ENCODE measurements around the gene CSTF3.
A peak's percentile ranks its signal among the peaks of the same experiment; 100 is the strongest.
"Not testable (repeated sequence)": the region's sequence is repeated elsewhere in the genome, so short reads cannot be mapped to it uniquely, and the experiment has no call there.

Gene CSTF3

GRCh38 chr11:33055375-33055774 is 105.9 kb downstream of the CSTF3 start:
- no peaks in the 10 kb centered on the region for H3K27me3 ChIP-seq (ENCODE audit: control insufficient read depth in 1 of 2, insufficient read depth in 2 of 2, low read length in 2 of 2)
- H3K9ac ChIP-seq (ENCODE audit: low read length): no peak overlapping the region
- no peak overlapping the region for H3K27ac ChIP-seq (ENCODE audit: low read depth, low read length)
- H3K9me3 ChIP-seq (ENCODE audit: low read length): no peaks in the 10 kb centered on the region
- peaks cover 10% of the 10 kb centered on the region for H3K4me1 ChIP-seq (ENCODE audit: insufficient read depth, low read length)
- H3K36me3 ChIP-seq (ENCODE audit: insufficient read depth, low read length): peaks cover 19% of the 10 kb centered on the region
- no peak overlapping the region for H3K4me3 ChIP-seq (ENCODE audit: low read depth in 1 of 2, low read length in 2 of 2)

GRCh38 chr11:33052231-33052630 is 109.0 kb downstream of the CSTF3 start:
- Histone ChIP-seq H3K27ac (ENCODE audit: low read depth, low read length) (no peak overlapping the region), H3K9me3 (ENCODE audit: low read length) (no peaks in the 10 kb centered on the region), H3K4me3 (ENCODE audit: low read depth in 1 of 2, low read length in 2 of 2) (no peak overlapping the region)

GRCh38 chr11:33049565-33050408 is 111.5 kb downstream of the CSTF3 start:
- not testable (repeated sequence) for H3K4me1 ChIP-seq (ENCODE audit: insufficient read depth, low read length); H3K27ac ChIP-seq (ENCODE audit: low read depth, low read length); H3K27me3 ChIP-seq (ENCODE audit: control insufficient read depth in 1 of 2, insufficient read depth in 2 of 2, low read length in 2 of 2); H3K4me3 ChIP-seq (ENCODE audit: low read depth in 1 of 2, low read length in 2 of 2); H3K9ac ChIP-seq (ENCODE audit: low read length); H3K36me3 ChIP-seq (ENCODE audit: insufficient read depth, low read length); H3K9me3 ChIP-seq (ENCODE audit: low read length)

More at GRCh38 chr11:33052231-33052630, 109.0 kb downstream of the CSTF3 start:
- H3K4me1 ChIP-seq (ENCODE audit: insufficient read depth, low read length): no peaks in the 10 kb centered on the region
- H3K9ac ChIP-seq (ENCODE audit: low read length): no peak overlapping the region
- no peaks in the 10 kb centered on the region for H3K27me3 ChIP-seq (ENCODE audit: control insufficient read depth in 1 of 2, insufficient read depth in 2 of 2, low read length in 2 of 2)
- H3K36me3 ChIP-seq (ENCODE audit: insufficient read depth, low read length): no peaks in the 10 kb centered on the region

GRCh38 chr11:33048701-33049100 is 112.6 kb downstream of the CSTF3 start:
- H3K27ac ChIP-seq (ENCODE audit: low read depth, low read length); H3K9ac ChIP-seq (ENCODE audit: low read length); H3K9me3 ChIP-seq (ENCODE audit: low read length); H3K4me3 ChIP-seq (ENCODE audit: low read depth in 1 of 2, low read length in 2 of 2); H3K27me3 ChIP-seq (ENCODE audit: control insufficient read depth in 1 of 2, insufficient read depth in 2 of 2, low read length in 2 of 2); H3K4me1 ChIP-seq (ENCODE audit: insufficient read depth, low read length): not testable (repeated sequence)
- peaks cover 17% of the 10 kb centered on the region for H3K36me3 ChIP-seq (ENCODE audit: insufficient read depth, low read length)

GRCh38 chr11:33045551-33046255 is 115.6 kb downstream of the CSTF3 start:
- Histone ChIP-seq H3K27ac (ENCODE audit: low read depth, low read length) (no peak overlapping the region), H3K9ac (ENCODE audit: low read length) (no peak overlapping the region), H3K4me3 (ENCODE audit: low read depth in 1 of 2, low read length in 2 of 2) (no peak overlapping the region), H3K9me3 (ENCODE audit: low read length) (no peaks in the 10 kb centered on the region), H3K27me3 (ENCODE audit: control insufficient read depth in 1 of 2, insufficient read depth in 2 of 2, low read length in 2 of 2) (no peaks in the 10 kb centered on the region), H3K36me3 (ENCODE audit: insufficient read depth, low read length) (peaks cover 17% of the 10 kb centered on the region), H3K4me1 (ENCODE audit: insufficient read depth, low read length) (peaks cover 7% of the 10 kb centered on the region)

- Histone ChIP-seq H3K9ac (ENCODE audit: low read length) (no peak overlapping the region), H3K4me3 (ENCODE audit: low read depth in 1 of 2, low read length in 2 of 2) (no peak overlapping the region), H3K9me3 (ENCODE audit: low read length) (no peaks in the 10 kb centered on the region), H3K4me1 (ENCODE audit: insufficient read depth, low read length) (peaks cover 9% of the 10 kb centered on the region), H3K27ac (ENCODE audit: low read depth, low read length) (no peak overlapping the region), H3K27me3 (ENCODE audit: control insufficient read depth in 1 of 2, insufficient read depth in 2 of 2, low read length in 2 of 2) (no peaks in the 10 kb centered on the region), H3K36me3 (ENCODE audit: insufficient read depth, low read length) (peaks cover 17% of the 10 kb centered on the region)
Observed at GRCh38 chr11:33044285-33044756, 117.0 kb downstream of the CSTF3 start.

GRCh38 chr11:33043221-33043830 is 118.0 kb downstream of the CSTF3 start:
- H3K27me3 ChIP-seq (ENCODE audit: control insufficient read depth in 1 of 2, insufficient read depth in 2 of 2, low read length in 2 of 2): no peaks in the 10 kb centered on the region
- no peak overlapping the region for H3K27ac ChIP-seq (ENCODE audit: low read depth, low read length)
- peaks cover 9% of the 10 kb centered on the region for H3K4me1 ChIP-seq (ENCODE audit: insufficient read depth, low read length)
- no peaks in the 10 kb centered on the region for H3K9me3 ChIP-seq (ENCODE audit: low read length)
- H3K36me3 ChIP-seq (ENCODE audit: insufficient read depth, low read length): peaks cover 17% of the 10 kb centered on the region
- H3K9ac ChIP-seq (ENCODE audit: low read length): no peak overlapping the region
- no peak overlapping the region for H3K4me3 ChIP-seq (ENCODE audit: low read depth in 1 of 2, low read length in 2 of 2)

- no peak overlapping the region for H3K27ac ChIP-seq (ENCODE audit: low read depth, low read length)
- H3K4me1 ChIP-seq (ENCODE audit: insufficient read depth, low read length): peaks cover 9% of the 10 kb centered on the region
Observed at GRCh38 chr11:33040862-33041453, 120.3 kb downstream of the CSTF3 start.

GRCh38 chr11:33040033-33040861 is 121.0 kb downstream of the CSTF3 start:
- H3K4me3 ChIP-seq (ENCODE audit: low read depth in 1 of 2, low read length in 2 of 2): peak overlapping the region; percentile 70
- peak overlapping the region; percentile 86 for H3K9ac ChIP-seq (ENCODE audit: low read length)
- peak overlapping the region; percentile 98 for H3K27ac ChIP-seq (ENCODE audit: low read depth, low read length)
- H3K36me3 ChIP-seq (ENCODE audit: insufficient read depth, low read length): peaks cover 13% of the 10 kb centered on the region
- H3K27me3 ChIP-seq (ENCODE audit: control insufficient read depth in 1 of 2, insufficient read depth in 2 of 2, low read length in 2 of 2): no peaks in the 10 kb centered on the region
- no peaks in the 10 kb centered on the region for H3K9me3 ChIP-seq (ENCODE audit: low read length)
- H3K4me1 ChIP-seq (ENCODE audit: insufficient read depth, low read length): peaks cover 9% of the 10 kb centered on the region

More at GRCh38 chr11:33040862-33041453, 120.3 kb downstream of the CSTF3 start:
- peak overlapping the region; percentile 15 for H3K9ac ChIP-seq (ENCODE audit: low read length)
- no peaks in the 10 kb centered on the region for H3K27me3 ChIP-seq (ENCODE audit: control insufficient read depth in 1 of 2, insufficient read depth in 2 of 2, low read length in 2 of 2)
- H3K9me3 ChIP-seq (ENCODE audit: low read length): no peaks in the 10 kb centered on the region
- peak overlapping the region in 1 of 2 donors; percentile 70 for H3K4me3 ChIP-seq (ENCODE audit: low read depth in 1 of 2, low read length in 2 of 2)
- H3K36me3 ChIP-seq (ENCODE audit: insufficient read depth, low read length): peaks cover 17% of the 10 kb centered on the region

- peaks cover 7% of the 10 kb centered on the region for H3K36me3 ChIP-seq (ENCODE audit: insufficient read depth, low read length)
- H3K4me1 ChIP-seq (ENCODE audit: insufficient read depth, low read length): peaks cover 9% of the 10 kb centered on the region
- peak within 1 kb of the TSS; percentile 98 for H3K27ac ChIP-seq (ENCODE audit: low read depth, low read length)
- H3K27me3 ChIP-seq (ENCODE audit: control insufficient read depth in 1 of 2, insufficient read depth in 2 of 2, low read length in 2 of 2): no peaks in the 10 kb centered on the region
- no peaks in the 10 kb centered on the region for H3K9me3 ChIP-seq (ENCODE audit: low read length)
- H3K4me3 ChIP-seq (ENCODE audit: low read depth in 1 of 2, low read length in 2 of 2): peak within 1 kb of the TSS; percentile 70
- peak within 1 kb of the TSS; percentile 86 for H3K9ac ChIP-seq (ENCODE audit: low read length)
Observed at GRCh38 chr11:33039274-33040032, 121.8 kb downstream of the CSTF3 start, which contains the start of gene TCP11L1. TSS of gene TCP11L1 (plus strand) at chr11:33039572. CDS start at chr11:33043774, 4,202 bp downstream.

Data from muscle layer of colon (tissue), 2 donors.